ENCODE data around the gene NUP160.

DNA sequence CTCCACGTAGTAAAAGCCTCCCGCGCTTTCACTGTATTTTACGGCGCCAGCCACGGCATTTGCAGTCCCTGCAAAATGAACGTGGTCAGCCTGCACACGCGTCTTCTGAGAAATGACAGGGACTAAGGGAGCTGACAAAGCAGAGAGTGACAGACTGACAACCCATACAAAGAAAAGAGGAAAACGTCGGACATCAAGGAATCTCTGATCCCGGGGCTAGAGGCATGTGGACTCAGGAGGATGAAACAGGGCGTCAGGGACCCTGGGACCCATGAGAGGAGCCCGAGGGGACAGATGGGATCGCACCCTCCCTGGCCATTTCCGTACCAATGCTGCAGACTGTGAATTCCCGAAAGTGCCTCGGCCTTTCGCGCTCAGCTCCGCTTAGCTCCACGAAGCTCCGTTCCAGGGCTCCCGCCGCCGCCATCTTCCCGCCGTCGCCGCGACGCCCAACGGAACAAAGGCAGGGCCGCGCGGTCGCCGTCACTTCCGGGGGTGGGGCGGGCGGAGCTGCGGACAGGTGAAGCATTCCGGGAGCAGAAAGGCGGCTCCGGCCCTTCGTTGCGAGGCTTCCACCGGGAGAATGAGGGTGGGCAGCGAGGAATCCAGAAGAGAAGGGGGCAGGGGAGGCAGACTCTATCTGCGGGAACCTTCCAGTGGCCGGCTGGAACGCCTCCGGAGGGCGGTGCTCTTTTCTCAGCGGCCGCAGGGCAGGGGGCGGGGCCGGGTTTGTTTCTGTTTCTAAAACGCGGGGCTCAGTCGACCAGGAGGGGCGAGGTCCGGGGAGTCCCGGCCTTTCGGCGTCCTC, at the start of gene NUP160:
- TF ChIP-seq, protein P1, sequence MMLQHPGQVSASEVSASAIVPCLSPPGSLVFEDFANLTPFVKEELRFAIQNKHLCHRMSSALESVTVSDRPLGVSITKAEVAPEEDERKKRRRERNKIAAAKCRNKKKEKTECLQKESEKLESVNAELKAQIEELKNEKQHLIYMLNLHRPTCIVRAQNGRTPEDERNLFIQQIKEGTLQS (IDR thresholded peaks at IDR 0.05): no peak
- TF ChIP-seq, protein P2, sequence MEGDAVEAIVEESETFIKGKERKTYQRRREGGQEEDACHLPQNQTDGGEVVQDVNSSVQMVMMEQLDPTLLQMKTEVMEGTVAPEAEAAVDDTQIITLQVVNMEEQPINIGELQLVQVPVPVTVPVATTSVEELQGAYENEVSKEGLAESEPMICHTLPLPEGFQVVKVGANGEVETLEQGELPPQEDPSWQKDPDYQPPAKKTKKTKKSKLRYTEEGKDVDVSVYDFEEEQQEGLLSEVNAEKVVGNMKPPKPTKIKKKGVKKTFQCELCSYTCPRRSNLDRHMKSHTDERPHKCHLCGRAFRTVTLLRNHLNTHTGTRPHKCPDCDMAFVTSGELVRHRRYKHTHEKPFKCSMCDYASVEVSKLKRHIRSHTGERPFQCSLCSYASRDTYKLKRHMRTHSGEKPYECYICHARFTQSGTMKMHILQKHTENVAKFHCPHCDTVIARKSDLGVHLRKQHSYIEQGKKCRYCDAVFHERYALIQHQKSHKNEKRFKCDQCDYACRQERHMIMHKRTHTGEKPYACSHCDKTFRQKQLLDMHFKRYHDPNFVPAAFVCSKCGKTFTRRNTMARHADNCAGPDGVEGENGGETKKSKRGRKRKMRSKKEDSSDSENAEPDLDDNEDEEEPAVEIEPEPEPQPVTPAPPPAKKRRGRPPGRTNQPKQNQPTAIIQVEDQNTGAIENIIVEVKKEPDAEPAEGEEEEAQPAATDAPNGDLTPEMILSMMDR (IDR thresholded peaks at IDR 0.05 in 2 of 3, conservative IDR thresholded peaks at IDR 0.05 in 1 of 3; ENCODE audit: borderline replicate concordance in 1 of 3, insufficient read depth in 1 of 3, low read depth in 2 of 3, low read length in 2 of 3): no peak
- no peak; the same call in 1 of the 2 replicates for TF ChIP-seq ZFX (IDR thresholded peaks at IDR 0.05)
- no peak for TF ChIP-seq EZH2 (IDR thresholded peaks at IDR 0.05)
- TF ChIP-seq YY1 (IDR thresholded peaks at IDR 0.05; ENCODE audit: extremely low read depth, insufficient replicate concordance, low read depth, low read length): peak; percentile 96
- peak; percentile 79 for TF ChIP-seq POLR2A (IDR thresholded peaks at IDR 0.05; ENCODE audit: borderline replicate concordance, extremely low read depth, insufficient read depth, insufficient read length)
- no peak for TF ChIP-seq EZH2phosphoT487 (IDR thresholded peaks at IDR 0.05; ENCODE audit: borderline replicate concordance)
- TF ChIP-seq POLR2AphosphoS5 (IDR thresholded peaks at IDR 0.05; ENCODE audit: low read depth, low read length): peak; percentile 90
- peak; percentile 70; the same call in 1 of the 2 replicates for TF ChIP-seq MAX (IDR thresholded peaks at IDR 0.05)
